ENCODE measurements around the gene GNA15. TPM values are rescaled to one million over a fixed set of nuclear protein-coding genes. Genes with fewer than 3 reads are reported as not detected.

The GNA15 gene
- total and polyA plus RNA-seq, 10 donors = 3.8 to 24.9 (median 12.5) TPM

DNA sequence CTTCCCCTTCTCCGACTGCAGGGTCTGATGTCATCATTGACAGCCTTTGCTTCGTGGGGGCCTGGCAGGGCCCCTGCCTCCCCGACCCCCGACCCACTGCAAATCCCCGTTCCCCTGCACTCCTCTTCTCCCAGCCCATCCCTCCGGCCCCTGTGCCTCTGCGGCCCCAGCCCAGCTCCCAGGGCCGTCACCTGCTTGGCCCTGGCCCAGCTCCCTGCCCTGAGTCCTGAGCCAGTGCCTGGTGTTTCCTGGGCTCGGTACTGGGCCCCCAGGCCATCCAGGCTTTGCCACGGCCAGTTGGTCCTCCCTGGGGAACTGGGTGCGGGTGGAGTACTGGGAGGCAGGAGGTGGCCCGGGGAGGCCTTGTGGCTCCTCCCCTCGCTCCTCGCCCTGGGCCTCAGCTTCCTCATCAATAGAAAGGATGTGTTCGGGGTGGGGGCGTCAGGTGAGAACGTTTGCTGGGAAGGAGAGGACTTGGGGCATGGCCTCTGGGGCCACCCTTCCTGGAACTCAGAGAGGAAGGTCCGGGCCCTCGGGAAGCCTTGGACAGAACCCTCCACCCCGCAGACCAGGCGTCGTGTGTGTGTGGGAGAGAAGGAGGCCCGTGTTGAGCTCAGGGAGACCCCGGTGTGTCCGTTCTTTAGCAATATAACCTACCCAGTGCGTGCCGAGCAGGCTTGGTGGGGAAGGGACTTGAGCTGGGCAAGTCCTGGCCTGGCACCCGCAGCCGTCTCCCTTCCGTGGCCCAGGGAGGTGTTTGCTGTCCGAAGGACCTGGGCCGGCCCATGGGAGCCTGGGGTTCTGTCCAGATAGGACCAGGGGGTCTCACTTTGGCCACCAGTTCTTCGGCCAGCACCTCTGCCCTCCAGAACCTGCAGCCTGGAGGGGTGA is 72.7 kb downstream of the GNA15 start:
- Histone ChIP-seq H3K36me3 (peaks cover 3 to 62% (median 49%) of the 10 kb centered on the region in 6 donors), H3K27me3 (replicated peaks in 1 of 7) (no peaks in the 10 kb centered on the region), H3K4me1 (peaks cover 0 to 14% (median 3%) of the 10 kb centered on the region in 6 donors), H3K27ac (no peak overlapping the region), H3K9me3 (no peaks in the 10 kb centered on the region), H3K4me3 (no peak overlapping the region)
- 86 to 93% (median 89%) methylated on average over 21 to 33 of the region's 33 CpGs for WGBS, 5 donors
- no peak for DNase-seq
- TF ChIP-seq, protein P1, sequence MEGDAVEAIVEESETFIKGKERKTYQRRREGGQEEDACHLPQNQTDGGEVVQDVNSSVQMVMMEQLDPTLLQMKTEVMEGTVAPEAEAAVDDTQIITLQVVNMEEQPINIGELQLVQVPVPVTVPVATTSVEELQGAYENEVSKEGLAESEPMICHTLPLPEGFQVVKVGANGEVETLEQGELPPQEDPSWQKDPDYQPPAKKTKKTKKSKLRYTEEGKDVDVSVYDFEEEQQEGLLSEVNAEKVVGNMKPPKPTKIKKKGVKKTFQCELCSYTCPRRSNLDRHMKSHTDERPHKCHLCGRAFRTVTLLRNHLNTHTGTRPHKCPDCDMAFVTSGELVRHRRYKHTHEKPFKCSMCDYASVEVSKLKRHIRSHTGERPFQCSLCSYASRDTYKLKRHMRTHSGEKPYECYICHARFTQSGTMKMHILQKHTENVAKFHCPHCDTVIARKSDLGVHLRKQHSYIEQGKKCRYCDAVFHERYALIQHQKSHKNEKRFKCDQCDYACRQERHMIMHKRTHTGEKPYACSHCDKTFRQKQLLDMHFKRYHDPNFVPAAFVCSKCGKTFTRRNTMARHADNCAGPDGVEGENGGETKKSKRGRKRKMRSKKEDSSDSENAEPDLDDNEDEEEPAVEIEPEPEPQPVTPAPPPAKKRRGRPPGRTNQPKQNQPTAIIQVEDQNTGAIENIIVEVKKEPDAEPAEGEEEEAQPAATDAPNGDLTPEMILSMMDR (IDR thresholded peaks at IDR 0.05 in 8 of 11, conservative IDR thresholded peaks at IDR 0.05 in 3 of 11) = no peak
- TF ChIP-seq POLR2A (IDR thresholded peaks at IDR 0.05) = no peak
- no peak for TF ChIP-seq POLR2AphosphoS5 (IDR thresholded peaks at IDR 0.05)
- intact Hi-C loops (cut with DNase I; ENCODE audit: low total_unique reads) = no loop called here

DNA sequence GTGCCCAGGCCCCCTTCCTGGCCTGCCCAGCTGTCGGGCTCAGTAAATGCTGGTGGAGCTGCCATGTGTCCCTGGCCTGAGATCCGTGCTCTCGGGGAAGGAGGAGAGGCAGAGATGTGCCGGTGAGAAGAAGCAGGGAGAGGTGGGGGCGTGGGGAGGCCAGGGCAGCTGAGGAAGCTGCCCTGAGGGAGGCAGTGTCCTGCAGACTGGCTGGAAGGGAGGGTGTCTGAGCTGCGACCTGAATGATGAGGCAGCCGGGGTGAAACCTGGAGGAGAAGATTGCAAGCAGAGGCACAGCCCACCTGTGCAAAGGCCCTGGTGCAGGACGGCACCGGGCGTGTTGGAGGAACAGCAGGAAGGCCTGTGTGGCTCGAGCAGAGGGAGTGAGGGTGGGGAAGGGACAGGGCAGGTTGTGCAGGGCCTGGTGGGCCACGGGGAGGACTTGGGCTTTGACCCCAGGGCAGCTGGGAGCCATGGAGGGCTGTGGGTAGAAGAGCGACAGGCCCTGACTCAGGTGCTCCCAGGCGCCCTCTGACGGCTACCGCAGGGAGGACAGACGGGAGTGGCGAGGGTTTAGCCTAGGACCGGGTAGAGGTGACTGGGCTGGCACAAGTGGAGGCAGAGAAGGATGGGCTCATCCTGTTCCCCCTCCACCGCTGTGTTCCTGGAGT is 74.6 kb downstream of the GNA15 start:
- peak; percentile 91 for DNase-seq

DNA sequence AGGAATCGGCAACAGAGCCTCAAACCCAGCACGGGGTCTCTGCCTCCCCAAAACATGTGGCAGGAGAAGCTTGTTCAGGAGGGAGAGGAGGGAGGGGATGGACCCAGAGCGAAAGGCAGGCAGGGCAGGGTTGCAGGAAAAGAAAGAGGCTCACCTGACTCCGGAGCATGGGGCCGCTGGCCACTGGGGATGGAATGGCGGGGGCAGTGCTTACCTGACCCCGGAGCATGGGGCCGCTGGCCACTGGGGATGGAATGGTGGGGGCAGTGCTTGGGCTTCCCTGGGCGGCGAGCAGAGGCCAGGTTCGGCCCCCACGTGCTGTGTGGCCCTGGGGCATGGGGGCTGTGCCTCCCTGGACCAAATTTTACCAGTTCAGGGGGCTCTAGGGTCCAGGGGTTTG is 75.4 kb downstream of the GNA15 start:
- no peak for DNase-seq
- H3K27ac ChIP-seq = no peak overlapping the region
- peaks cover 3 to 35% (median 23%) of the 10 kb centered on the region in 6 donors for H3K36me3 ChIP-seq
- peaks cover 0 to 14% (median 3%) of the 10 kb centered on the region in 6 donors for H3K4me1 ChIP-seq
- intact Hi-C loops (cut with DNase I; ENCODE audit: low total_unique reads) = no loop called here
- H3K4me3 ChIP-seq = no peak overlapping the region
- TF ChIP-seq POLR2AphosphoS5 (IDR thresholded peaks at IDR 0.05) = peak in 2 of 3 donors; percentile 3 to 5
- no peak for TF ChIP-seq POLR2A (IDR thresholded peaks at IDR 0.05)
- TF ChIP-seq, protein P1 (IDR thresholded peaks at IDR 0.05 in 8 of 11, conservative IDR thresholded peaks at IDR 0.05 in 3 of 11) = no peak
- H3K9me3 ChIP-seq = no peaks in the 10 kb centered on the region
- no peaks in the 10 kb centered on the region for H3K27me3 ChIP-seq (replicated peaks in 1 of 7)
- 64 to 77% (median 72%) methylated on average over 10 to 12 of the region's 12 CpGs for WGBS, 5 donors

More for the DNA sequence above, 74.6 kb downstream of the GNA15 start:
- H3K27ac ChIP-seq = no peak overlapping the region
- intact Hi-C loops (cut with DNase I; ENCODE audit: low total_unique reads) = no loop called here
- TF ChIP-seq POLR2AphosphoS5 (IDR thresholded peaks at IDR 0.05) (peak; percentile 31 to 72 (median 39)), POLR2A (IDR thresholded peaks at IDR 0.05) (no peak)
- TF ChIP-seq, protein P1 (IDR thresholded peaks at IDR 0.05 in 8 of 11, conservative IDR thresholded peaks at IDR 0.05 in 3 of 11) = peak; percentile 30 to 89 (median 65)
- 43 to 56% (median 47%) methylated on average over 19 to 20 of the region's 20 CpGs for WGBS, 5 donors
- peaks cover 3 to 42% (median 30%) of the 10 kb centered on the region in 6 donors for H3K36me3 ChIP-seq
- no peaks in the 10 kb centered on the region for H3K27me3 ChIP-seq (replicated peaks in 1 of 7)
- no peak overlapping the region for H3K4me3 ChIP-seq
- no peaks in the 10 kb centered on the region for H3K9me3 ChIP-seq
- peaks cover 0 to 14% (median 3%) of the 10 kb centered on the region in 6 donors for H3K4me1 ChIP-seq

DNA sequence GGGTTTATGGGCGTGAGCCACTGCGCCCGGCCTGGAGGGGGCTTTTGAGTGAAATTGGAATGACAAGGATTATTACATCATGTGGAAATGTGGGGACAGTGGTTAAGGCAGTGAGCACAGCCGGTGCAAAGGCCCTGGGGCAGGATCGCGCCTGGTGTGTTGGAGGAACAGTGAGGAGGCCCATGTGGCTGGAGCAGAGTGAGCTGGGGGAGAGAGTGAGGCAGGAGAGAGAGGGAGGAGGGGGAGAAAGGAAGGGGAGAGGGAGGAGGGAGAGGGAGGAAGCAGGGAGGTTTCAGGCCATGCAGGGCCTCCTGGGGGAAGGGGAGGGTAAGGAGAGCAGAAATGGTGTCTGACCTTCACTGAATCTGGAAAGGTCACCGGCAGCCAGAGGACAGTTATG is 77.3 kb downstream of the GNA15 start:
- peaks cover 0 to 14% (median 3%) of the 10 kb centered on the region in 6 donors for H3K4me1 ChIP-seq
- no peaks in the 10 kb centered on the region for H3K27me3 ChIP-seq (replicated peaks in 1 of 7)
- H3K27ac ChIP-seq = no peak overlapping the region
- peaks cover 0 to 3% (median 0%) of the 10 kb centered on the region in 8 donors for H3K9me3 ChIP-seq
- peaks cover 0 to 16% (median 4%) of the 10 kb centered on the region in 6 donors for H3K36me3 ChIP-seq
- DNase-seq = no peak
- 90 to 93% (median 91%) methylated on average over 7 of the region's 7 CpGs for WGBS, 5 donors
- no peak for TF ChIP-seq POLR2A (IDR thresholded peaks at IDR 0.05)
- intact Hi-C loops (cut with DNase I; ENCODE audit: low total_unique reads) = no loop called here
- no peak overlapping the region for H3K4me3 ChIP-seq

Other genes starting within 250 kb of the GNA15 start
- 1 to 10 TPM; 2.0 to 3.9 (median 3.3) TPM for gene ZNF57, start 235.1 kb upstream of the GNA15 start, total RNA-seq
- 1 to 10 TPM; 2.3 to 2.6 (median 2.3) TPM for gene ZNF57, start 235.1 kb upstream of the GNA15 start, polyA plus RNA-seq
- 1 to 10 TPM; 3.9 to 7.5 (median 4.5) TPM for gene ZNF77, start 191.1 kb upstream of the GNA15 start, total RNA-seq
- 1 to 10 TPM; 2.2 to 2.9 (median 2.8) TPM for gene ZNF77, start 191.1 kb upstream of the GNA15 start, polyA plus RNA-seq
- gene TLE6, start 158.5 kb upstream of the GNA15 start, total RNA-seq = 1 to 10 TPM in 5 of 7 donors, under 1 TPM in 2; 0.60 to 4.1 (median 1.4) TPM
- gene TLE6, start 158.5 kb upstream of the GNA15 start, polyA plus RNA-seq = 1 to 10 TPM; 1.9 to 2.7 (median 2.2) TPM
- 10 to 100 TPM; 31.7 to 88.0 (median 40.2) TPM for gene TLE2, start 106.8 kb upstream of the GNA15 start, total RNA-seq
- 10 to 100 TPM; 12.0 to 46.7 (median 22.8) TPM for gene TLE2, start 106.8 kb upstream of the GNA15 start, polyA plus RNA-seq
- 100 to 1,000 TPM; 325 to 569 (median 425) TPM for gene TLE5, start 73.5 kb upstream of the GNA15 start, total RNA-seq
- gene TLE5, start 73.5 kb upstream of the GNA15 start, polyA plus RNA-seq = 100 to 1,000 TPM; 428 to 618 (median 514) TPM
- 10 to 100 TPM; 22.6 to 41.5 (median 33.4) TPM for gene GNA11, start 41.7 kb upstream of the GNA15 start, total RNA-seq
- gene GNA11, start 41.7 kb upstream of the GNA15 start, polyA plus RNA-seq = 10 to 100 TPM in 1 of 3 donors, 1 to 10 TPM in 2; 5.1 to 22.7 (median 6.1) TPM
- gene S1PR4, start 42.7 kb downstream of the GNA15 start, total RNA-seq = 100 to 1,000 TPM in 2 of 7 donors, 10 to 100 TPM in 5; 46.3 to 171 (median 64.4) TPM
- gene S1PR4, start 42.7 kb downstream of the GNA15 start, polyA plus RNA-seq = 10 to 100 TPM; 44.7 to 68.9 (median 59.6) TPM
- gene NCLN, start 49.9 kb downstream of the GNA15 start, total RNA-seq = 10 to 100 TPM; 37.8 to 59.2 (median 47.1) TPM
- gene NCLN, start 49.9 kb downstream of the GNA15 start, polyA plus RNA-seq = 10 to 100 TPM; 41.4 to 89.5 (median 79.6) TPM
- gene CELF5, start 88.6 kb downstream of the GNA15 start, total RNA-seq = under 1 TPM in 2 of 7 donors, not detected in 5; 0.10 to 0.19 TPM
- under 1 TPM in 1 of 3 donors, not detected in 2; 0.05 TPM for gene CELF5, start 88.6 kb downstream of the GNA15 start, polyA plus RNA-seq
- gene NFIC, start 230.6 kb downstream of the GNA15 start, total RNA-seq = 100 to 1,000 TPM in 2 of 7 donors, 10 to 100 TPM in 5; 65.4 to 125 (median 77.1) TPM
- 10 to 100 TPM in 1 of 3 donors, 1 to 10 TPM in 2; 4.1 to 23.4 (median 4.2) TPM for gene NFIC, start 230.6 kb downstream of the GNA15 start, polyA plus RNA-seq

Data from spleen (tissue), 11 donors.